HG02884 (cell line): Measurements from ENCODE around the gene GMDS.

Experiments used
- ATAC-seq: cut with Tn5 transposase; IDR thresholded peaks from one replicate; pipeline ENCODE4 v1.9.1; 2021; ENCODE audit warnings: mild to moderate bottlenecking, moderate library complexity; ENCODE audit not compliant: unreplicated experiment

Gene GMDS

GRCh38 chr6:1599469-1599868 is 645.9 kb downstream of the GMDS start:
- no peak for ATAC-seq

GRCh38 chr6:1598886-1599285 is 646.5 kb downstream of the GMDS start:
- ATAC-seq, result no peak

GRCh38 chr6:1598433-1598832 is 647.0 kb downstream of the GMDS start:
- no peak for ATAC-seq

- ATAC-seq, result no peak
Observed at GRCh38 chr6:1597924-1598323, 647.5 kb downstream of the GMDS start.

- no peak for ATAC-seq
Observed at GRCh38 chr6:1597121-1597744, 648.2 kb downstream of the GMDS start.

- no peak for ATAC-seq
Observed at GRCh38 chr6:1596088-1596852, 649.1 kb downstream of the GMDS start.

GRCh38 chr6:1595271-1596087 is 649.9 kb downstream of the GMDS start:
- ATAC-seq, result no peak

- no peak for ATAC-seq
Observed at GRCh38 chr6:1594445-1595200, 650.8 kb downstream of the GMDS start.

GRCh38 chr6:1593958-1594314 is 651.5 kb downstream of the GMDS start:
- no peak for ATAC-seq

- no peak for ATAC-seq
Observed at GRCh38 chr6:1593286-1593957, 652.0 kb downstream of the GMDS start.

GRCh38 chr6:1592852-1593251 is 652.6 kb downstream of the GMDS start:
- no peak for ATAC-seq

- ATAC-seq, result no peak
Observed at GRCh38 chr6:1591926-1592325, 653.5 kb downstream of the GMDS start.

GRCh38 chr6:1591243-1591642 is 654.2 kb downstream of the GMDS start:
- ATAC-seq, result no peak

- ATAC-seq, result no peak
Observed at GRCh38 chr6:1590580-1590979, 654.8 kb downstream of the GMDS start.

- ATAC-seq, result no peak
Observed at GRCh38 chr6:1589208-1589607, 656.2 kb downstream of the GMDS start.

- ATAC-seq, result no peak
Observed at GRCh38 chr6:1587977-1588376, 657.4 kb downstream of the GMDS start.

- ATAC-seq, result no peak
Observed at GRCh38 chr6:1587546-1587945, 657.9 kb downstream of the GMDS start.

GRCh38 chr6:1586861-1587450 is 658.4 kb downstream of the GMDS start:
- ATAC-seq, result no peak

- no peak for ATAC-seq
Observed at GRCh38 chr6:1586256-1586655, 659.1 kb downstream of the GMDS start.

- ATAC-seq, result no peak
Observed at GRCh38 chr6:1585669-1586049, 659.7 kb downstream of the GMDS start.
